Measurements from ENCODE around the gene KCNA5. TPM values are rescaled to one million over a fixed set of nuclear protein-coding genes. Genes with fewer than 3 reads are reported as not detected.

KCNA5 gene
- total RNA-seq, 2 experiments from 2014 or later: not detected

DNA sequence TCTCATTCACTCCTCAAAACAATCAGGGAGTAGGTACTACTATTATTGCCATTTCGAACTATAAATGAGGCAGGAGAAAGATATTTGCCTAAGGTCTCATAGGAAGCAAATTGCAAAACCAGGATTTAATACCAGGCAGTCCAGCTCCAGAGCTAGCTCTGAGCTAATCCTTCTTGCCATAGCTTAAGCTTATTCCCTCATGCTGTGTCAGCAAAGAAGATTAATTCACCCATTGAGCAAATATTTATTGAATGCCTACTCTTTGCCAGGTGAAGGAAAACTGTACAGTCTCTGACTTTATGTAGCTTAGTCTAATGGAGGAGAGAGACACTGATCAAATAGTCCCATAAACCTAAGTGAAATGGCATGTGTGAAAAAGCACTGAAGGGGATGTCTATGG, 19.5 kb downstream of the KCNA5 start:
- no peaks in the 10 kb centered on the region for H3K36me3 Mint-ChIP-seq (ENCODE audit: low read depth)
- H3K27ac Mint-ChIP-seq: no peak overlapping the region
- intact Hi-C loops (cut with DNase I, micrococcal nuclease): no loop called here
- ChIA-PET POLR2A (no interaction called here), CTCF (no interaction called here)
- H3K4me3 ChIP-seq (ENCODE audit: low read length): no peak overlapping the region
- no peak for DNase-seq
- H3K4me1 ChIP-seq (ENCODE audit: insufficient read depth, low read length): no peaks in the 10 kb centered on the region
- no peaks in the 10 kb centered on the region for H3K4me1 Mint-ChIP-seq (ENCODE audit: low read depth)
- no peak for ATAC-seq (ENCODE audit: poor library complexity)
- H3K9me3 Mint-ChIP-seq: no peaks in the 10 kb centered on the region
- no peaks in the 10 kb centered on the region for H3K36me3 ChIP-seq (ENCODE audit: insufficient read depth, low read length)
- peaks cover 0 to 3% of the 10 kb centered on the region in 2 experiments for H3K9me3 ChIP-seq (ENCODE audit: control insufficient read depth in 1 of 2, insufficient read depth in 1 of 2, low read length in 2 of 2)
- H3K4me3 Mint-ChIP-seq: no peak overlapping the region
- peaks cover 14% of the 10 kb centered on the region for H3K27me3 Mint-ChIP-seq
- peaks cover 0 to 3% of the 10 kb centered on the region in 2 experiments for H3K27me3 ChIP-seq (ENCODE audit: control insufficient read depth in 1 of 2, insufficient read depth in 2 of 2, low read length in 2 of 2)
- TF ChIP-seq CTCF (IDR thresholded peaks at IDR 0.05): no peak
- no peak overlapping the region for H3K27ac ChIP-seq (ENCODE audit: low read depth in 1 of 2, low read length in 2 of 2)

DNA sequence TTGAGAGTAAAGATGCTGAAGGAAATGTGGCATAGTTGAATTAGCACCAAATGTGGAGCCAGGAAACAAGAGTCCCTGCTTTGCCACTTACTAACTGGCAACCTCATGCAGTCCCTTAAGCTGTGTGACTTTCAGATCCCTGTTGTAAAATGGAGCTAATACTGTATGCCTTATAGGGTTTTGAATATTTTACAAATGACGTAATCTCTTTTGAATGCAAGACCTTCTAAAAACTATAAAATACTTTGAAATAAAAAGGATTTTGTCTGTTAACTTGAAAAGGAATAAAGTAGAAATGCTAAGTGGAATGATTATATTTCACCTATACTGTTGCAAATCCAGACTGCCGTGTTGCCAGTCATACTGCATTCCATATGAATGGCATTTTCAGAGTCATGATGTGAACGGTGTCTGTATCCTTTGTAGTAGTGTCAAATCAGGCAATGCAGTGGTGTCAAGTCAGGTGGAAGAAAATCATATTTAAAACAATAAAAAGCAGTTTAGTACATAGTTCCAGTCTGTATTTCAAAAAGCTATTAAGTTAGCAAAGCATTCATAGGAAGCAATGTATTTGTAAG, 21.3 kb downstream of the KCNA5 start:
- Mint-ChIP-seq H3K4me1 (ENCODE audit: low read depth) (no peaks in the 10 kb centered on the region), H3K9me3 (no peaks in the 10 kb centered on the region), H3K36me3 (ENCODE audit: low read depth) (no peaks in the 10 kb centered on the region), H3K4me3 (no peak overlapping the region), H3K27ac (no peak overlapping the region), H3K27me3 (peaks cover 6% of the 10 kb centered on the region)
- Histone ChIP-seq H3K4me3 (ENCODE audit: low read length) (no peak overlapping the region), H3K27me3 (ENCODE audit: control insufficient read depth in 1 of 2, insufficient read depth in 2 of 2, low read length in 2 of 2) (peaks cover 0 to 3% of the 10 kb centered on the region in 2 experiments), H3K36me3 (ENCODE audit: insufficient read depth, low read length) (no peaks in the 10 kb centered on the region), H3K9me3 (ENCODE audit: control insufficient read depth in 1 of 2, insufficient read depth in 1 of 2, low read length in 2 of 2) (peaks cover 0 to 3% of the 10 kb centered on the region in 2 experiments), H3K4me1 (ENCODE audit: insufficient read depth, low read length) (no peaks in the 10 kb centered on the region), H3K27ac (ENCODE audit: low read depth in 1 of 2, low read length in 2 of 2) (no peak overlapping the region)
- DNase-seq (no peak), ATAC-seq (ENCODE audit: poor library complexity) (no peak)
- TF ChIP-seq CTCF (IDR thresholded peaks at IDR 0.05): no peak
- intact Hi-C loops (cut with DNase I, micrococcal nuclease): no loop called here
- POLR2A ChIA-PET: no interaction called here
- CTCF ChIA-PET: no interaction called here

- Mint-ChIP-seq H3K36me3 (ENCODE audit: low read depth) (no peaks in the 10 kb centered on the region), H3K4me3 (no peak overlapping the region), H3K27me3 (no peaks in the 10 kb centered on the region), H3K9me3 (no peaks in the 10 kb centered on the region), H3K4me1 (ENCODE audit: low read depth) (no peaks in the 10 kb centered on the region), H3K27ac (no peak overlapping the region)
- H3K4me3 ChIP-seq (ENCODE audit: low read length): no peak overlapping the region
- intact Hi-C loops (cut with DNase I, micrococcal nuclease): no loop called here
- POLR2A ChIA-PET: no interaction called here
- TF ChIP-seq CTCF (IDR thresholded peaks at IDR 0.05): no peak
- DNase-seq: no peak
- ATAC-seq (ENCODE audit: poor library complexity): no peak
- H3K4me1 ChIP-seq (ENCODE audit: insufficient read depth, low read length): no peaks in the 10 kb centered on the region
- CTCF ChIA-PET: no interaction called here
- H3K9me3 ChIP-seq (ENCODE audit: control insufficient read depth in 1 of 2, insufficient read depth in 1 of 2, low read length in 2 of 2): peaks cover 0 to 3% of the 10 kb centered on the region in 2 experiments
- H3K27me3 ChIP-seq (ENCODE audit: control insufficient read depth in 1 of 2, insufficient read depth in 2 of 2, low read length in 2 of 2): peaks cover 0 to 3% of the 10 kb centered on the region in 2 experiments
- no peaks in the 10 kb centered on the region for H3K36me3 ChIP-seq (ENCODE audit: insufficient read depth, low read length)
- H3K27ac ChIP-seq (ENCODE audit: low read depth in 1 of 2, low read length in 2 of 2): no peak overlapping the region
Measured at GRCh38 chr12:5066251-5066650, 22.6 kb downstream of the KCNA5 start.
